H9 (cell line): ENCODE measurements around the gene ADAT3. TPM values are rescaled to one million over a fixed set of nuclear protein-coding genes. Genes with fewer than 3 reads are reported as not detected.

ENCODE experiments used
- DNase-seq: peaks from one replicate; pipeline ENCODE4 v3.0.0-alpha.2; 2017
- H2AFZ ChIP-seq: one replicate; pipeline ENCODE4 v1.6.1; 2013; ENCODE audit warnings: mild to moderate bottlenecking, low read length, control low read depth, moderate library complexity
- H2AK5ac ChIP-seq: 2 replicates; pipeline ENCODE4 v1.6.1; 2013; ENCODE audit warnings: low read length, control low read depth, mixed read lengths; ENCODE audit not compliant: insufficient read length
- H2BK120ac ChIP-seq: one replicate; pipeline ENCODE4 v1.6.1; 2013; ENCODE audit warnings: low read depth, mild to moderate bottlenecking, low read length, control low read depth, inconsistent platforms; ENCODE audit not compliant: poor library complexity, severe bottlenecking
- H2BK12ac ChIP-seq: 2 replicates; pipeline ENCODE4 v1.6.1; 2013; ENCODE audit warnings: low read length, control low read depth, mixed read lengths, low read depth; ENCODE audit not compliant: insufficient read length
- H2BK15ac ChIP-seq: 2 replicates; pipeline ENCODE4 v1.6.1; 2013; ENCODE audit warnings: low read depth, low read length, control low read depth
- H2BK20ac ChIP-seq: one replicate; pipeline ENCODE4 v1.6.1; 2013; ENCODE audit warnings: low read depth, mild to moderate bottlenecking, low read length, control low read depth, inconsistent platforms; ENCODE audit not compliant: poor library complexity, severe bottlenecking
- H2BK5ac ChIP-seq: 2 replicates; pipeline ENCODE4 v1.6.1; 2013; ENCODE audit warnings: low read length, control low read depth, mixed read lengths; ENCODE audit not compliant: insufficient read length
- H3K14ac ChIP-seq: 2 replicates; pipeline ENCODE4 v1.6.1; 2013; ENCODE audit warnings: low read length, control low read depth; ENCODE audit not compliant: insufficient read depth
- H3K18ac ChIP-seq: 2 replicates; pipeline ENCODE4 v1.6.1; 2013; ENCODE audit warnings: low read depth, mild to moderate bottlenecking, mixed read lengths, low read length, control low read depth; ENCODE audit not compliant: insufficient read length
- H3K23ac ChIP-seq: 2 replicates; pipeline ENCODE4 v1.6.1; 2013; ENCODE audit warnings: low read length, control low read depth, mixed read lengths, low read depth; ENCODE audit not compliant: insufficient read length
- H3K23me2 ChIP-seq: 2 replicates; pipeline ENCODE4 v1.6.1; 2013; ENCODE audit warnings: low read depth, mild to moderate bottlenecking, mixed read lengths, low read length, control low read depth; ENCODE audit not compliant: insufficient read length, poor library complexity, severe bottlenecking
- H3K27ac ChIP-seq: 2 replicates; pipeline ENCODE4 v1.5.1; 2013; ENCODE audit warnings: low read length, control low read depth, mixed read lengths, low read depth; ENCODE audit not compliant: insufficient read length
- H3K27me3 ChIP-seq: 2 replicates; pipeline ENCODE4 v1.6.1; 2013; ENCODE audit warnings: low read length, control low read depth, inconsistent platforms; ENCODE audit not compliant: insufficient read depth
- H3K4ac ChIP-seq: 2 replicates; pipeline ENCODE4 v1.6.1; 2013; ENCODE audit warnings: low read depth, mild to moderate bottlenecking, control low read depth, inconsistent platforms, low read length, moderate library complexity
- H3K4me1 ChIP-seq: 2 replicates; pipeline ENCODE4 v1.6.1; 2013; ENCODE audit warnings: low read length, control low read depth, inconsistent platforms; ENCODE audit not compliant: insufficient read depth
- H3K4me2 ChIP-seq: 2 replicates; pipeline ENCODE4 v1.6.1; 2013; ENCODE audit warnings: low read length, control low read depth, mixed read lengths; ENCODE audit not compliant: insufficient read length, insufficient read depth
- H3K56ac ChIP-seq: 2 replicates; pipeline ENCODE4 v1.6.1; 2013; ENCODE audit warnings: low read depth, mild to moderate bottlenecking, mixed read lengths, low read length, control low read depth; ENCODE audit not compliant: insufficient read length
- H3K79me1 ChIP-seq: 2 replicates; pipeline ENCODE4 v1.6.1; 2013; ENCODE audit warnings: low read depth, mild to moderate bottlenecking, moderate library complexity, low read length, control low read depth, inconsistent platforms; ENCODE audit not compliant: insufficient read depth, poor library complexity, severe bottlenecking
- H3K79me2 ChIP-seq: 2 replicates; pipeline ENCODE4 v1.6.1; 2013; ENCODE audit warnings: low read length, control low read depth, inconsistent platforms; ENCODE audit not compliant: insufficient read depth
- H3K9ac ChIP-seq: 2 replicates; pipeline ENCODE4 v1.6.1; 2013; ENCODE audit warnings: low read length, control low read depth, mixed read lengths; ENCODE audit not compliant: insufficient read length; ENCODE audit errors: extremely low read depth
- H3K9me3 ChIP-seq: one replicate; pipeline ENCODE4 v1.6.1; 2013; ENCODE audit warnings: low read depth, low read length, inconsistent platforms; ENCODE audit not compliant: control insufficient read depth
- H3T11ph ChIP-seq: one replicate; pipeline ENCODE4 v1.6.1; 2013; ENCODE audit warnings: mild to moderate bottlenecking, low read length, control low read depth, inconsistent platforms
- H4K20me1 ChIP-seq: one replicate; pipeline ENCODE4 v1.6.1; 2013; ENCODE audit not compliant: control insufficient read depth, insufficient read length, insufficient read depth
- H4K5ac ChIP-seq: 2 replicates; pipeline ENCODE4 v1.6.1; 2013; ENCODE audit warnings: low read depth, mild to moderate bottlenecking, mixed read lengths, low read length, control low read depth; ENCODE audit not compliant: insufficient read length
- H4K8ac ChIP-seq: replicated peaks from 2 replicates; pipeline ENCODE4 v1.6.1; 2013; ENCODE audit warnings: low read length, control low read depth, mixed read lengths, low read depth; ENCODE audit not compliant: insufficient read length
- H4K91ac ChIP-seq: 2 replicates; pipeline ENCODE4 v1.6.1; 2013; ENCODE audit warnings: low read depth, mild to moderate bottlenecking, moderate library complexity, mixed read lengths, low read length, control low read depth; ENCODE audit not compliant: insufficient read length
- H3K27ac Mint-ChIP-seq, 3 experiments: 2 replicates in 2 of 3; 3 replicates in 1 of 3; pipeline ENCODE4 v1.8.0; 2020 to 2021; ENCODE audit warnings: mixed read lengths in 3 of 3, mild to moderate bottlenecking in 1 of 3, moderate library complexity in 1 of 3
- H3K27me3 Mint-ChIP-seq: 2 replicates; pipeline ENCODE4 v1.8.0; 2021; ENCODE audit warnings: low read depth, mild to moderate bottlenecking, moderate library complexity, mixed read lengths
- H3K36me3 Mint-ChIP-seq, 3 experiments: 2 replicates in 2 of 3; 3 replicates in 1 of 3; pipeline ENCODE4 v1.8.0; 2020 to 2021; ENCODE audit warnings: low read depth in 3 of 3, mixed read lengths in 3 of 3; ENCODE audit not compliant: insufficient read depth in 1 of 3
- H3K4me1 Mint-ChIP-seq, 2 experiments: 2 replicates each; pipeline ENCODE4 v1.8.0; 2020; ENCODE audit warnings: mixed read lengths in 2 of 2
- H3K4me3 Mint-ChIP-seq, 2 experiments: 2 replicates in 1 of 2; 3 replicates in 1 of 2; pipeline ENCODE4 v1.8.0; 2020 to 2021; ENCODE audit warnings: mild to moderate bottlenecking in 2 of 2, mixed read lengths in 2 of 2, moderate library complexity in 1 of 2
- H3K9me3 Mint-ChIP-seq, 2 experiments: 2 replicates in 1 of 2; 3 replicates in 1 of 2; pipeline ENCODE4 v1.8.0; 2020; ENCODE audit warnings: mild to moderate bottlenecking in 2 of 2, mixed read lengths in 2 of 2, moderate library complexity in 1 of 2
- WGBS: extraction: QIAGEN DNeasy Blood & Tissue Kit; methylation state at CpG from one replicate; pipeline ENCODE4 v1.1.7; 2013; ENCODE audit warnings: missing lambda C conversion rate, low lambda C conversion rate, mixed read lengths; ENCODE audit not compliant: insufficient read length; ENCODE audit errors: extremely low coverage; 5-methylcytosine and 5-hydroxymethylcytosine counted together
- total RNA-seq: library from RNA; stranded (reverse); gene quantifications from 2 replicates; pipeline ENCODE4 v1.2.1, GENCODE V29; 2021
- TF ChIP-seq, protein P1 (sequence below): fragments of 200-600 bp; sonication (generic); conservative IDR thresholded peaks from 3 replicates; pipeline ENCODE4 v1.8.0; 2021; ENCODE audit warnings: antibody characterized with exemption, mild to moderate bottlenecking

ADAT3 gene
- total RNA-seq, 1 experiment from 2014 or later, result 12.2 TPM

DNA sequence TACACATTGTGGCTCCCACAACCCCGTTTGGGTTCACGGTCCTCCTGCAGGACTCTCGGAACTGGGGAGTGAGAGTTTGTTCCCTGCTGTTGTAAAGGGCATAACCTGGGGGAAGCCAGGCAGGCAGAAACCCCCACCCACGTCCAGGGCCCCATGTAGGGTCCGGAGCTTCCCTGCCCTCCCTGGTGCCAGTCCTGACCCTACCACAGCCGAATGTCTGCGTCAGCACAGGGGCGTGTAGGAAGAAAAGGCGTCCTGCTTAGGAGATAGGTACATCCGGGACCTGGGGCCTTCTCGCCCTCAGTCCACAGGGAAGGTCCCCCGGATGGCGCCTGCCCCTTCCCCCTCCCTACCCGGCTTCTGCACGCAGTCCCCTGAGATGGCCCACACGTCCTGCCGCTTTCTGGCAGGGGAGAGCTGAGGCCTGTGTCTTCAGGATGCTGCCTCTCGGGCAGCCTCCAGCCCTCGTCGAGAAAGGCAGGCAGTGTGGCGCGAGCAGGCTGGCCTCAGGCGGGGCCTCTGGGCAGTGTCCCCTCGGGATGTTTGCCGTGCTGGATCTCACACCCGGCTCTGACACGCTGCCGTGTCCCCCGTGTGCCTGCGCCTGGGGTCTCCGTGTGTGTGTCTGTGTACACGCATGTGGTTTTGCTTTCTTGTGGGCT is 54.9 kb downstream of the ADAT3 start:
- no peak overlapping the region for H3K9ac ChIP-seq
- no peak overlapping the region for H4K91ac ChIP-seq
- H3K27ac ChIP-seq, result no peak overlapping the region
- TF ChIP-seq, protein P1, sequence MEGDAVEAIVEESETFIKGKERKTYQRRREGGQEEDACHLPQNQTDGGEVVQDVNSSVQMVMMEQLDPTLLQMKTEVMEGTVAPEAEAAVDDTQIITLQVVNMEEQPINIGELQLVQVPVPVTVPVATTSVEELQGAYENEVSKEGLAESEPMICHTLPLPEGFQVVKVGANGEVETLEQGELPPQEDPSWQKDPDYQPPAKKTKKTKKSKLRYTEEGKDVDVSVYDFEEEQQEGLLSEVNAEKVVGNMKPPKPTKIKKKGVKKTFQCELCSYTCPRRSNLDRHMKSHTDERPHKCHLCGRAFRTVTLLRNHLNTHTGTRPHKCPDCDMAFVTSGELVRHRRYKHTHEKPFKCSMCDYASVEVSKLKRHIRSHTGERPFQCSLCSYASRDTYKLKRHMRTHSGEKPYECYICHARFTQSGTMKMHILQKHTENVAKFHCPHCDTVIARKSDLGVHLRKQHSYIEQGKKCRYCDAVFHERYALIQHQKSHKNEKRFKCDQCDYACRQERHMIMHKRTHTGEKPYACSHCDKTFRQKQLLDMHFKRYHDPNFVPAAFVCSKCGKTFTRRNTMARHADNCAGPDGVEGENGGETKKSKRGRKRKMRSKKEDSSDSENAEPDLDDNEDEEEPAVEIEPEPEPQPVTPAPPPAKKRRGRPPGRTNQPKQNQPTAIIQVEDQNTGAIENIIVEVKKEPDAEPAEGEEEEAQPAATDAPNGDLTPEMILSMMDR, result no peak
- H3K4me1 Mint-ChIP-seq, result peaks cover 3 to 15% of the 10 kb centered on the region in 2 experiments; a peak in 3 of 4 replicates
- H3K23ac ChIP-seq, result no peak overlapping the region
- H4K8ac ChIP-seq, result no peak overlapping the region
- H4K5ac ChIP-seq, result no peak overlapping the region
- no peaks in the 10 kb centered on the region for H3K9me3 ChIP-seq
- no peak overlapping the region for H2AK5ac ChIP-seq
- peaks cover 2% of the 10 kb centered on the region for H4K20me1 ChIP-seq
- no peak for DNase-seq
- no peaks in the 10 kb centered on the region for H3K27me3 ChIP-seq
- no peak overlapping the region for H2BK20ac ChIP-seq
- no peak overlapping the region for H3K4me3 Mint-ChIP-seq
- H3K27me3 Mint-ChIP-seq, result no peaks in the 10 kb centered on the region
- no peaks in the 10 kb centered on the region for H3K4me1 ChIP-seq
- H3K79me1 ChIP-seq, result peaks cover 5% of the 10 kb centered on the region
- H2BK12ac ChIP-seq, result no peak overlapping the region
- no peak overlapping the region for H3K4me2 ChIP-seq
- no peak overlapping the region for H3T11ph ChIP-seq
- no peak overlapping the region for H3K18ac ChIP-seq
- peaks cover 1 to 13% (median 12%) of the 10 kb centered on the region in 3 experiments; a peak in 4 of 7 replicates for H3K36me3 Mint-ChIP-seq
- no peak overlapping the region for H2BK120ac ChIP-seq
- H3K56ac ChIP-seq, result no peak overlapping the region
- H3K23me2 ChIP-seq, result no peaks in the 10 kb centered on the region
- H3K14ac ChIP-seq, result no peak overlapping the region
- no peaks in the 10 kb centered on the region for H3K9me3 Mint-ChIP-seq
- no peak overlapping the region for H3K4ac ChIP-seq
- no CpG with 5 or more reads among the region's 32 CpGs for WGBS
- H2BK5ac ChIP-seq, result no peak overlapping the region
- no peak overlapping the region for H2AFZ ChIP-seq
- no peak overlapping the region for H2BK15ac ChIP-seq
- H3K27ac Mint-ChIP-seq, result peak overlapping the region in 1 of 3 experiments; percentile 70; a peak in 2 of 7 replicates
- H3K79me2 ChIP-seq, result peaks cover 17% of the 10 kb centered on the region; the same call in 1 of the 2 replicates
